HepG2 (cell line): ENCODE data around the gene USP34. TPM values are rescaled to one million over a fixed set of nuclear protein-coding genes. Genes with fewer than 3 reads are reported as not detected.

Experiments
- ATAD3A ChIP-seq: sonication (generic); formaldehyde crosslinking; IDR thresholded peaks from 2 replicates; pipeline ENCODE4 v1.4.0; 2020; ENCODE audit warnings: missing genetic modification reagents
- CREM ChIP-seq, 2 experiments: sonication (generic) in 1 of 2; formaldehyde crosslinking in 1 of 2; IDR thresholded peaks; 2 replicates each; pipeline versions ENCODE4 v1.4.0 to v1.6.1; 2016 to 2020; ENCODE audit warnings: antibody characterized with exemption in 1 of 2, mild to moderate bottlenecking in 1 of 2, missing genetic modification reagents in 1 of 2
- FOXK1 ChIP-seq: sonication (generic); formaldehyde crosslinking; IDR thresholded peaks from 2 replicates; pipeline ENCODE4 v1.4.0; 2020; ENCODE audit warnings: low read depth, missing genetic modification reagents, borderline replicate concordance
- HNF4G ChIP-seq, 2 experiments: sonication (generic) in 1 of 2; formaldehyde crosslinking in 1 of 2; IDR thresholded peaks; 2 replicates each; pipeline versions ENCODE4 v1.4.0 to v1.6.1; 2011 to 2020; ENCODE audit warnings: borderline replicate concordance in 2 of 2, low read depth in 2 of 2, mild to moderate bottlenecking in 2 of 2, low read length in 1 of 2, missing genetic modification reagents in 1 of 2, moderate library complexity in 1 of 2
- KLF6 ChIP-seq: IDR thresholded peaks from 2 replicates; pipeline ENCODE4 v1.8.0; 2016; ENCODE audit warnings: missing biosample characterization, missing genetic modification reagents
- NFAT5 ChIP-seq: sonication (generic); formaldehyde crosslinking; IDR thresholded peaks from 2 replicates; pipeline ENCODE4 v1.4.0; 2020; ENCODE audit warnings: missing genetic modification reagents
- SPEN ChIP-seq: sonication (generic); formaldehyde crosslinking; IDR thresholded peaks from 2 replicates; pipeline ENCODE4 v1.5.1; 2020; ENCODE audit warnings: low read depth, mild to moderate bottlenecking, missing genetic modification reagents
- TCF12 ChIP-seq, 2 experiments: fragments of 450-650 bp in 1 of 2; sonication (generic) in 1 of 2; formaldehyde crosslinking in 1 of 2; IDR thresholded peaks; 2 replicates each; pipeline versions ENCODE4 v1.6.1 to v1.8.0; 2017 to 2022; ENCODE audit warnings: antibody characterized with exemption in 1 of 2, mild to moderate bottlenecking in 1 of 2, missing genetic modification reagents in 1 of 2, moderate library complexity in 1 of 2
- TEAD2 ChIP-seq: sonication (generic); formaldehyde crosslinking; IDR thresholded peaks from 2 replicates; pipeline ENCODE4 v1.9.0; 2021; ENCODE audit warnings: missing genetic modification reagents
- YY1 ChIP-seq: IDR thresholded peaks from 2 replicates; pipeline ENCODE4 v1.6.1; 2011; ENCODE audit warnings: low read length, low read depth, moderate library complexity, mild to moderate bottlenecking; ENCODE audit not compliant: insufficient read depth, insufficient replicate concordance
- ZMAT5 ChIP-seq: sonication (generic); formaldehyde crosslinking; IDR thresholded peaks from 2 replicates; pipeline ENCODE4 v1.5.0; 2020; ENCODE audit warnings: mild to moderate bottlenecking, low read depth, missing genetic modification reagents, borderline replicate concordance
- ZNF17 ChIP-seq: sonication (generic); formaldehyde crosslinking; IDR thresholded peaks from 2 replicates; pipeline ENCODE4 v1.5.0; 2020; ENCODE audit warnings: mild to moderate bottlenecking, missing genetic modification reagents
- ZNF180 ChIP-seq: sonication (generic); formaldehyde crosslinking; IDR thresholded peaks from 2 replicates; pipeline ENCODE4 v1.4.0; 2020; ENCODE audit warnings: low read depth, missing genetic modification reagents, borderline replicate concordance
- ZNF766 ChIP-seq: sonication (generic); formaldehyde crosslinking; IDR thresholded peaks from 2 replicates; pipeline ENCODE4 v1.5.0; 2020; ENCODE audit warnings: missing genetic modification reagents, borderline replicate concordance
- ZSCAN9 ChIP-seq: IDR thresholded peaks from 2 replicates; pipeline ENCODE4 v1.6.1; 2016; ENCODE audit warnings: borderline replicate concordance
- polyA plus RNA-seq, 8 experiments: library from polyadenylated mRNA; depleted of rRNA in 3 of 8; stranded (reverse) in 7 of 8; unstranded in 1 of 8; fragments of >200 nt; fragmentation: Illumina TruSeq in 4 of 8; extraction: Trizol in 4 of 8; gene quantifications; 2 replicates each; pipeline versions ENCODE4 v1.2.1 to v1.2.3, GENCODE V29; 2011 to 2016; ENCODE audit warnings: low read depth in 4 of 8, missing spikeins in 1 of 8, mixed read lengths in 1 of 8; ENCODE audit not compliant: insufficient read depth in 1 of 8
- total RNA-seq, 5 experiments: library from RNA; depleted of rRNA; stranded (reverse); fragments of >200 nt; fragmentation: Illumina TruSeq; extraction: Trizol; gene quantifications; 2 replicates each; pipeline ENCODE4 v1.2.3, GENCODE V29; 2016; ENCODE audit warnings: low read depth in 1 of 5
- TF ChIP-seq, protein P1 (sequence below): sonication (generic); formaldehyde crosslinking; IDR thresholded peaks from 2 replicates; pipeline ENCODE4 v1.4.0; 2020; ENCODE audit warnings: missing genetic modification reagents; ENCODE audit errors: not compliant biosample characterization
- TF ChIP-seq, protein P2 (sequence below): sonication (generic); formaldehyde crosslinking; IDR thresholded peaks from 2 replicates; pipeline ENCODE4 v1.5.0; 2020; ENCODE audit warnings: mild to moderate bottlenecking, missing genetic modification reagents

USP34 gene
- total and polyA plus RNA-seq, 2 of the 13 experiments (the other 11 are each of a cell fraction or from before 2014, with no cell fraction given): 99.2 to 100 TPM

GRCh38 chr2:61470965-61471904, at the start of gene USP34 (continued):
- TF ChIP-seq NFAT5 (CRISPR knock-in tag): peak; percentile 34; the same call in 1 of the 2 replicates
- no peak for TF ChIP-seq TEAD2 (CRISPR knock-in tag)
- TF ChIP-seq TCF12 (IDR thresholded peaks at IDR 0.05): no peak
- TF ChIP-seq TCF12 (CRISPR knock-in tag; IDR thresholded peaks at IDR 0.05): no peak; the same call in 1 of the 2 replicates
- TF ChIP-seq HNF4G (IDR thresholded peaks at IDR 0.05; ENCODE audit: borderline replicate concordance, low read depth, low read length): no peak; the same call in 1 of the 2 replicates
- no peak; the same call in 1 of the 2 replicates for TF ChIP-seq HNF4G (CRISPR knock-in tag; IDR thresholded peaks at IDR 0.05; ENCODE audit: borderline replicate concordance, low read depth)
- peak; percentile 85 for TF ChIP-seq SPEN (CRISPR knock-in tag)
- TF ChIP-seq FOXK1 (CRISPR knock-in tag): peak; percentile 27; the same call in 1 of the 2 replicates
- 0 out of 2 replicates have a peak, but pooled peaks have one; percentile 48 for TF ChIP-seq ZNF766 (CRISPR knock-in tag)
- peak; percentile 92 for TF ChIP-seq KLF6
- TF ChIP-seq, protein P1, sequence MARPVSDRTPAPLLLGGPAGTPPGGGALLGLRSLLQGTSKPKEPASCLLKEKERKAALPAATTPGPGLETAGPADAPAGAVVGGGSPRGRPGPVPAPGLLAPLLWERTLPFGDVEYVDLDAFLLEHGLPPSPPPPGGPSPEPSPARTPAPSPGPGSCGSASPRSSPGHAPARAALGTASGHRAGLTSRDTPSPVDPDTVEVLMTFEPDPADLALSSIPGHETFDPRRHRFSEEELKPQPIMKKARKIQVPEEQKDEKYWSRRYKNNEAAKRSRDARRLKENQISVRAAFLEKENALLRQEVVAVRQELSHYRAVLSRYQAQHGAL (CRISPR knock-in tag): no peak
- TF ChIP-seq CREM (IDR thresholded peaks at IDR 0.05): 0 out of 2 replicates have a peak, but pooled peaks have one; percentile 25
- no peak for TF ChIP-seq CREM (CRISPR knock-in tag; IDR thresholded peaks at IDR 0.05)
- TF ChIP-seq ZNF17 (CRISPR knock-in tag): no peak
- no peak for TF ChIP-seq ZNF180 (CRISPR knock-in tag)
- TF ChIP-seq, protein P2, sequence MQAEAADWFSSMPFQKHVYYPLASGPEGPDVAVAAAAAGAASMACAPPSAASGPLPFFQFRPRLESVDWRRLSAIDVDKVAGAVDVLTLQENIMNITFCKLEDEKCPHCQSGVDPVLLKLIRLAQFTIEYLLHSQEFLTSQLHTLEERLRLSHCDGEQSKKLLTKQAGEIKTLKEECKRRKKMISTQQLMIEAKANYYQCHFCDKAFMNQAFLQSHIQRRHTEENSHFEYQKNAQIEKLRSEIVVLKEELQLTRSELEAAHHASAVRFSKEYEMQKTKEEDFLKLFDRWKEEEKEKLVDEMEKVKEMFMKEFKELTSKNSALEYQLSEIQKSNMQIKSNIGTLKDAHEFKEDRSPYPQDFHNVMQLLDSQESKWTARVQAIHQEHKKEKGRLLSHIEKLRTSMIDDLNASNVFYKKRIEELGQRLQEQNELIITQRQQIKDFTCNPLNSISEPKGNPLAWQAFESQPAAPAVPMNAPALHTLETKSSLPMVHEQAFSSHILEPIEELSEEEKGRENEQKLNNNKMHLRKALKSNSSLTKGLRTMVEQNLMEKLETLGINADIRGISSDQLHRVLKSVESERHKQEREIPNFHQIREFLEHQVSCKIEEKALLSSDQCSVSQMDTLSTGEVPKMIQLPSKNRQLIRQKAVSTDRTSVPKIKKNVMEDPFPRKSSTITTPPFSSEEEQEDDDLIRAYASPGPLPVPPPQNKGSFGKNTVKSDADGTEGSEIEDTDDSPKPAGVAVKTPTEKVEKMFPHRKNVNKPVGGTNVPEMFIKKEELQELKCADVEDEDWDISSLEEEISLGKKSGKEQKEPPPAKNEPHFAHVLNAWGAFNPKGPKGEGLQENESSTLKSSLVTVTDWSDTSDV: no peak
- no peak; the same call in none of the 2 replicates for TF ChIP-seq ZSCAN9 (CRISPR knock-in tag)
- peak; percentile 92 for TF ChIP-seq YY1
- TF ChIP-seq ZMAT5: no peak
- TF ChIP-seq ATAD3A: no peak
